Epithelial cell of esophagus (primary cell): ENCODE results near the gene SRRD.
A peak's percentile ranks its signal among the peaks of the same experiment; 100 is the strongest.

Experiments used
- DNase-seq: peaks from one replicate; pipeline ENCODE4 v3.0.0; 2010; ENCODE audit warnings: low read depth
- H3K4me3 ChIP-seq: 2 replicates; pipeline ENCODE4 v1.5.1; 2011; ENCODE audit warnings: mild to moderate bottlenecking, low read length, control low read depth
- CTCF ChIP-seq: IDR thresholded peaks from 2 replicates; pipeline ENCODE4 v1.5.1; 2011; ENCODE audit warnings: low read depth, mild to moderate bottlenecking, low read length, control low read depth, inconsistent platforms; ENCODE audit not compliant: insufficient read depth; ENCODE audit errors: missing control alignments

Gene SRRD

DNA sequence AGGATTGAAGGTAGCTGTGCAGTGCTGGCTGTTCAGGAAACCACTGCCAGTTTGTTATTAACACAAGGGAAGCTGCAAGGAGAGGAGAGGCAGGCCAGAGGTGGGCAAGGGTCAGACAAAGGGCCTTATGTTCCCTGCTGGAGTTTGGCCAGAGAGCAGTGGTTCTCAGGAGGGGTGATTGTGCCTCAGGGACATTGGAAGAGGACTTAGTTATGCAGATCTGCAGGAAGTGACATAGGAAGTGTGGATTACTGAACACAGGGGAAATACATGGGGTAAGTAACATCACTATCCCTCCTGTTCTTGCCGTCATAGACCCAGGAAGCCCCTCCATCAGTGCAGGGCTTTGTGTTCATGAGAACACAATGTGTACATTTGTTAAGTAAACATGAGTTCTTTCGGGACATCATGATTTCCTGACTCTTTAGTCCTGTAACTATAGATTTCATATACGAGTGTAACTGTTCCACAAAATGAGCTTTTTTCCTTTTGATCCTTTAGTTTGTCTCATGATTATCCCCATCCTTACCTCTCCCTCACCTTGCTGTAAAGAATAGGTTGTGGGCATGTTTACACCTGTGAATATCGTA, 5.9 kb downstream of the SRRD start:
- no peak for TF ChIP-seq CTCF
- H3K4me3 ChIP-seq = no peak overlapping the region
- DNase-seq = no peak

- peak; percentile 39 for DNase-seq
- no peak for TF ChIP-seq CTCF
- H3K4me3 ChIP-seq = no peak overlapping the region
Measured at GRCh38 chr22:26492220-26492619, 8.5 kb downstream of the SRRD start.

GRCh38 chr22:26494506-26494905, 10.8 kb downstream of the SRRD start:
- no peak overlapping the region for H3K4me3 ChIP-seq
- DNase-seq = no peak
- no peak for TF ChIP-seq CTCF

DNA sequence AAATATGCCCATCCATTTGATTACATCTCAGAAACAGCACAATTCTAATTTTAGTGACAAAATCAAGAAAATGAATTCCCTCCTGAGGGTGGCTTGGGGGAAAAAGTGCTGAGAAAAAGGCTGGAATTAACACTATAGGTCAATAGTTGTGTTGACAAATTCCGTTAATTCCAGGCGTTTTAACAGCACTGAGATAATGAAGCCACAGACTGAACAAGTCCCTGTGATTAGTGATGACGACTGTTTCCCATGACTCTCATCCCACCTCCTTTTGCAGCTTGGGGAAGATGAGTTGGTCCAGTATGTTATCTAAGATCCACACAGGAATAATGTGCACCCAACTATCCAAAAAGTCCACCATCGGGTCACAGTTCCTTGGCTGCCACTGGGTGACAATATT, 12.8 kb downstream of the SRRD start:
- no peak for TF ChIP-seq CTCF
- no peak overlapping the region for H3K4me3 ChIP-seq
- no peak for DNase-seq

GRCh38 chr22:26499188-26499703, 15.6 kb downstream of the SRRD start:
- no peak for DNase-seq
- H3K4me3 ChIP-seq = no peak overlapping the region
- TF ChIP-seq CTCF = no peak

- no peak overlapping the region for H3K4me3 ChIP-seq
- no peak for DNase-seq
- no peak for TF ChIP-seq CTCF
Measured at GRCh38 chr22:26501996-26502395, 18.3 kb downstream of the SRRD start.

- no peak overlapping the region for H3K4me3 ChIP-seq
- TF ChIP-seq CTCF = peak; percentile 71
- peak; percentile 53 for DNase-seq
Measured at GRCh38 chr22:26502688-26503561, 19.2 kb downstream of the SRRD start.
